ENCODE measurements around the gene IKZF2.

Gene IKZF2

DNA sequence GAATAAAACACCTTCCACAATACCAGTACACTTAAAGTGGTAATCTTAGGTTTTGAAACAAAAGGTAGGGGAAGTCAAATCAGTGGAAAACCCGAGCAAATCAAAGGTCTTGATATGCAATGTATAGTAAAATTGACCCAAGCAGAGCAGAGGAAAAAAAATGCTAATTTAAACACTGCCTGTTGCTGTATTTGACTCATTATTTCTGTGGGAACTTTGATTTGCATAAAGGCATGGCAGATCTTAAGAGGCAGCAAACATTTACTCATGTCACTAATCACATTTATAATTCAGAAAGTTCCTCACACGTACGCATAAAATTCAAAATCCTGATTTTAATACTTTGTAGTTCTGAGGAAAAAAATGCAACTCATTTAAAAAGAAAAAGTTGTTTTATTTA, 64.4 kb downstream of the IKZF2 start:
- Histone ChIP-seq H3K27me3 (ENCODE audit: control insufficient read depth, insufficient read depth, low read length) (no peaks in the 10 kb centered on the region), H3K36me3 (ENCODE audit: control insufficient read depth, insufficient read depth, low read length) (no peaks in the 10 kb centered on the region), H3K4me3 (ENCODE audit: low read length) (no peak overlapping the region), H3K9ac (ENCODE audit: low read length) (no peak overlapping the region), H3K9me3 (ENCODE audit: control insufficient read depth, low read length) (no peaks in the 10 kb centered on the region), H3K4me1 (ENCODE audit: control insufficient read depth, insufficient read depth, low read length) (no peaks in the 10 kb centered on the region)

DNA sequence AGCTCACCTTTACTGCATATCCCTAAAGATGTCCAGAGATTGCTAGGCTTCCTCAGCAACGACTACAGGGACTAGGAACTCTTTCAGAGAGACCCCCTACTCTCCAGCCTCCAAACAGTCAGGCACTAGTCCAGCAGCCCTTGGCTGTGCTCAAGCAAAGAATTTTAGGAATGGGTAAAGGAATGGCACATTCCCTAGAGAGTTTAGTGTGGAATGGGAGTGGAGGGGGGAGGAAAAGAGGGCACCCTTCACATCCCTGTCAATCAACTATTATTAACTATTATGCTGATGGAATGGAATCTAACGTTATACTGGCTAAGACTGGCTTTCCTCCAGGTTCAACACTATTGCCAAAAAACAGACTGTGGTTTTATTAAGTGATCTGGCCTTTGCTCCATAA, 64.8 kb downstream of the IKZF2 start:
- no peak overlapping the region for H3K9ac ChIP-seq (ENCODE audit: low read length)
- no peaks in the 10 kb centered on the region for H3K36me3 ChIP-seq (ENCODE audit: control insufficient read depth, insufficient read depth, low read length)
- no peaks in the 10 kb centered on the region for H3K4me1 ChIP-seq (ENCODE audit: control insufficient read depth, insufficient read depth, low read length)
- H3K4me3 ChIP-seq (ENCODE audit: low read length): no peak overlapping the region
- no peaks in the 10 kb centered on the region for H3K27me3 ChIP-seq (ENCODE audit: control insufficient read depth, insufficient read depth, low read length)
- no peaks in the 10 kb centered on the region for H3K9me3 ChIP-seq (ENCODE audit: control insufficient read depth, low read length)

DNA sequence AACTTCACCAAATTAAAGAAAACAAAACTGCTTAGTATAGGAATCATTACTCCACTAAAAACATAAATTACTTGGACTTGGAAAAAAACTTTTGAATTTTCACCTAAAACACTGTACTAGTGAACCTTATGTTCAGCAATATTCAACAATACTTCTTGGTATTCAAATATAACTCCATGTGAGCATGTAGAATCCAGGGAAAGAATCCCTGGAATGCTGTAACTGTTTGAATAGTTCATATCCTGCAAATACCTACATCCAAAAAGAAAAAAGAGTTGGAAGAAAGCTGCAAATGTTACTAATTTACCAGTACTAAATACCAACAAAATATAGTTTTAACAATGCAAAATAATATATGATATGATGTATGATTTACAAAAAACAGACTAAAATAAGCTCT, 65.4 kb downstream of the IKZF2 start:
- Histone ChIP-seq H3K4me3 (ENCODE audit: low read length) (no peak overlapping the region), H3K9ac (ENCODE audit: low read length) (no peak overlapping the region), H3K4me1 (ENCODE audit: control insufficient read depth, insufficient read depth, low read length) (no peaks in the 10 kb centered on the region), H3K36me3 (ENCODE audit: control insufficient read depth, insufficient read depth, low read length) (no peaks in the 10 kb centered on the region), H3K9me3 (ENCODE audit: control insufficient read depth, low read length) (no peaks in the 10 kb centered on the region), H3K27me3 (ENCODE audit: control insufficient read depth, insufficient read depth, low read length) (no peaks in the 10 kb centered on the region)

DNA sequence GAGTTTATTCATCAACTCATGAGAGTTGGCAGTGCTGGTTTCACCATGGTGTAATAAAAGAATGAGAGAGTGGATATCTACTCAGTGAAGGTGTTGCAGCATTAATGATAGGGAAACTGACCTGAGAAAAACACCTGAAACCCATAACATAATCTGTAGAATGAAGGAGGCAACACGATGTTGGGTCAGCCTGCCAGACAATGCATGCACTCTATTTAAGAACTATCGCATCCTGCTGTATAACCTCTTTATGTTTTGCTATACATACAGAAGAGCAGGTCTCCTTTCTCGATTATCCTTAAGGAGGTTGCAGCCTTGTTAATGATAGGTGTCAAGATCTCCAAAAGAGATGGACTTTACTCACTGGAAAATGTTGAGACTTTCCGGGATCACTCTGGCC, 65.9 kb downstream of the IKZF2 start:
- H3K36me3 ChIP-seq (ENCODE audit: control insufficient read depth, insufficient read depth, low read length): no peaks in the 10 kb centered on the region
- H3K9me3 ChIP-seq (ENCODE audit: control insufficient read depth, low read length): no peaks in the 10 kb centered on the region
- H3K27me3 ChIP-seq (ENCODE audit: control insufficient read depth, insufficient read depth, low read length): no peaks in the 10 kb centered on the region
- no peak overlapping the region for H3K9ac ChIP-seq (ENCODE audit: low read length)
- no peak overlapping the region for H3K4me3 ChIP-seq (ENCODE audit: low read length)
- no peaks in the 10 kb centered on the region for H3K4me1 ChIP-seq (ENCODE audit: control insufficient read depth, insufficient read depth, low read length)

- H3K9me3 ChIP-seq (ENCODE audit: control insufficient read depth, low read length): no peaks in the 10 kb centered on the region
- H3K9ac ChIP-seq (ENCODE audit: low read length): no peak overlapping the region
- H3K36me3 ChIP-seq (ENCODE audit: control insufficient read depth, insufficient read depth, low read length): no peaks in the 10 kb centered on the region
- H3K4me1 ChIP-seq (ENCODE audit: control insufficient read depth, insufficient read depth, low read length): no peaks in the 10 kb centered on the region
- H3K27me3 ChIP-seq (ENCODE audit: control insufficient read depth, insufficient read depth, low read length): no peaks in the 10 kb centered on the region
- no peak overlapping the region for H3K4me3 ChIP-seq (ENCODE audit: low read length)
These were observed 67.2 kb downstream of the IKZF2 start for GRCh38 chr2:213084261-213084660.

- Histone ChIP-seq H3K4me1 (ENCODE audit: control insufficient read depth, insufficient read depth, low read length) (no peaks in the 10 kb centered on the region), H3K36me3 (ENCODE audit: control insufficient read depth, insufficient read depth, low read length) (no peaks in the 10 kb centered on the region), H3K4me3 (ENCODE audit: low read length) (no peak overlapping the region), H3K27me3 (ENCODE audit: control insufficient read depth, insufficient read depth, low read length) (no peaks in the 10 kb centered on the region), H3K9me3 (ENCODE audit: control insufficient read depth, low read length) (no peaks in the 10 kb centered on the region), H3K9ac (ENCODE audit: low read length) (no peak overlapping the region)
These were observed 70.3 kb downstream of the IKZF2 start for GRCh38 chr2:213080969-213081617.

DNA sequence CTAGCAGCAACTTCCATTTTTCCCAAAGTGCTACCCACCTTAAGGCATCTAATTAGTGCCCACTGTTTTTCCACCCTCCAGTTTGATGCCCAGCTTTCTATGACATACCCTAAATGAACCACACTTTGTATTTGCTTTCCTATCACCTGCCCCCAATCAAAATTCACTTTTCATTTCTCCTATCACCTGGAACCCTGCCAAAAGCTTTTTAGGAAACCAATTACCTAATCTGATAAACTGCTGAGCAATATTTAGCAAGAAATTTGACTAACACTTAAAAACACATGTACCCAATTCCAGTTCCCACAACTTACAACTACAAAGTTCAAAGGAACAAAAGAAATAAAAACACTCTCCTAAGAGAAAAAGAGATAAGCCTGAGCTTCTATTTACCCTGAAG, 71.7 kb downstream of the IKZF2 start:
- H3K4me3 ChIP-seq (ENCODE audit: low read length): no peak overlapping the region

DNA sequence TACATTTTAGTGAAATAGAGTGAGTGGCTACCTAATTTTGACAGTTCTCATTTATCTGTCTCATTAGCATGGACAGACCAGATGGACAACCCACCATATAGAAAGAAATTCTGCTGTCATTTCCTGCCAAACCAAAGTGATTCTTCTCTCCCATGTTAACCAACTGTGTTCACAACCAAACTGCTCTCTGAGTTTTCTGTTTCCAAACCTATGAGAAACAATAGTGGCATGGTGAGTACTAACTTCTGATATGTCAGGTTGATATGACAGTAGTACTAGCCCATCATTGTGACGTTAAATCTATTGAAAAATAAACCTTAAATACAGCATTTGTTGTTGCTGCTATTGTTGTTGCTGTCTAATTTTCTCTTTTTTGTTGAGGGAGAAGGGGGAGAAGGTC, 72.7 kb downstream of the IKZF2 start:
- Histone ChIP-seq H3K36me3 (ENCODE audit: control insufficient read depth, insufficient read depth, low read length) (no peaks in the 10 kb centered on the region), H3K4me1 (ENCODE audit: control insufficient read depth, insufficient read depth, low read length) (no peaks in the 10 kb centered on the region), H3K27me3 (ENCODE audit: control insufficient read depth, insufficient read depth, low read length) (no peaks in the 10 kb centered on the region), H3K9ac (ENCODE audit: low read length) (no peak overlapping the region), H3K9me3 (ENCODE audit: control insufficient read depth, low read length) (no peaks in the 10 kb centered on the region), H3K4me3 (ENCODE audit: low read length) (no peak overlapping the region)

More for the DNA sequence above, 71.7 kb downstream of the IKZF2 start:
- Histone ChIP-seq H3K9me3 (ENCODE audit: control insufficient read depth, low read length) (no peaks in the 10 kb centered on the region), H3K27me3 (ENCODE audit: control insufficient read depth, insufficient read depth, low read length) (no peaks in the 10 kb centered on the region), H3K4me1 (ENCODE audit: control insufficient read depth, insufficient read depth, low read length) (no peaks in the 10 kb centered on the region), H3K36me3 (ENCODE audit: control insufficient read depth, insufficient read depth, low read length) (no peaks in the 10 kb centered on the region), H3K9ac (ENCODE audit: low read length) (no peak overlapping the region)

DNA sequence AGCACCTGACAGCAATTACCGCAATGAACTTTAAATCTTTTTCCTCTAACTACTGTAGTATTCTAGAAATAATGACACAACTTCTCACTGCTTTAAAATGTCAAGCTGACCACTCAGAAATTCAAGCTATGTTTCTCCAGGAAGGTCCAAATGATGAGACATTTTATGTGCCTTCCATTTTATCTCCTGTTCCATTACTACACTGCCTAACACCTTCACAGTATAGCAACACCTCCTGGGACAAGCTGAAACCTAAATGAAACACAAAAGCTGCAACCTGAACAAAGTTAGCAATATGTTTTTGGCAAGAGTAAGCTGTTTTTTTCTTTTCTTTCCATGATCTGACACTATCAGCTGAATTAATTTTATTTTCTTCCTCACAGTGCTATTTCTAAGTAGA, 81.9 kb downstream of the IKZF2 start:
- Histone ChIP-seq H3K36me3 (ENCODE audit: control insufficient read depth, insufficient read depth, low read length) (no peaks in the 10 kb centered on the region), H3K9me3 (ENCODE audit: control insufficient read depth, low read length) (no peaks in the 10 kb centered on the region), H3K9ac (ENCODE audit: low read length) (no peak overlapping the region), H3K4me1 (ENCODE audit: control insufficient read depth, insufficient read depth, low read length) (peaks cover 4% of the 10 kb centered on the region), H3K4me3 (ENCODE audit: low read length) (no peak overlapping the region), H3K27me3 (ENCODE audit: control insufficient read depth, insufficient read depth, low read length) (no peaks in the 10 kb centered on the region)

DNA sequence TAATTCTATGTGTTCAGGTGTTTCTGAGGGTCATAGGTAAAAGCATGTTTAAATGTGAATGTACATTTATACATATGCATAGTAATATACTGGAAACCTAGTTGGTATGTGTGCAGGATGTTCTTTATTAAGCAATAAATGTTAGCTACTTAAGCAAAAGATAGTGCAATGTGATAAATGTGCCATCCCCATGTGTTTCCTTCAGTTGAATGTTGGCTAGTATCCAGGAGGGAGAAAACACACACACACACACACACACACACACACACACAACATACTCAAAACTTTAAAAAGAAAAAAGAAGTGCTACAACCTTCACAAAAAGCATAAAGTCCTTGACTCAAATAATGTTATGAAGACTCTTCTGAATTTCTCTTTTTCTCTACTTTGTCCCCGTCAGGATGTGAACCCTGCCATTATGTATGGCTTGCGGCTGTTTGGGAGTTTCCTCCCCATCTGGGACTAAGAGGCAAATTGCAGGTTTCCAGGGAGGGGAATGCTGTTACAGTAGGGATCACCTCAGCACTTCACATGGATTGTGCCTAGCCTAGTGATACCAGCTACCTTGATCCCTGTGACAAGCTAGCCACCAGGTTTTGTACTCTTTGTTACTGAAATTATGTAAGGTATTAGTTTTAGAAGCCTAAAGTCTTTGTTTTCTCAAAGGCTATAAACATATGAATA, 82.6 kb downstream of the IKZF2 start:
- no peaks in the 10 kb centered on the region for H3K9me3 ChIP-seq (ENCODE audit: control insufficient read depth, low read length)
- no peak overlapping the region for H3K4me3 ChIP-seq (ENCODE audit: low read length)
- H3K4me1 ChIP-seq (ENCODE audit: control insufficient read depth, insufficient read depth, low read length): peaks cover 4% of the 10 kb centered on the region
- H3K36me3 ChIP-seq (ENCODE audit: control insufficient read depth, insufficient read depth, low read length): no peaks in the 10 kb centered on the region
- H3K27me3 ChIP-seq (ENCODE audit: control insufficient read depth, insufficient read depth, low read length): no peaks in the 10 kb centered on the region
- H3K9ac ChIP-seq (ENCODE audit: low read length): no peak overlapping the region

DNA sequence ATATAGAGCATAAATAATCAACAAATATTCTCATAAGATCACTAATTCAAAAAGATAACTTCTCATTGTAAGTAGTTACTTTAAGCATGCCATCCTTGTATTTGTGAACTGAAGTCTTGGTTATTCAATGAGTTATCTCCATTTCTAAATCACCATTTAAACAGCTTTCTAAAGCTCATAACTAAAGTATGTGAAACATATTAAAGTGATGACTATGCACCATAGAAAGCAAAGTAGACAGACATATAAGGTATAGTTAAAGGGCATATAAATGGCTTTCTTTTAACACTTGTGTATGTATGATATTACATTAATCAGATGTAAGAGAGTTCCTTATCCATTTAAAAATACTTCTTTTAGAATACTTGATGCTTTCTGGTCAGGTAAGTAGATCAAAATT, 83.5 kb downstream of the IKZF2 start:
- peaks cover 4% of the 10 kb centered on the region for H3K4me1 ChIP-seq (ENCODE audit: control insufficient read depth, insufficient read depth, low read length)
- H3K9ac ChIP-seq (ENCODE audit: low read length): no peak overlapping the region
- no peaks in the 10 kb centered on the region for H3K36me3 ChIP-seq (ENCODE audit: control insufficient read depth, insufficient read depth, low read length)
- no peak overlapping the region for H3K4me3 ChIP-seq (ENCODE audit: low read length)
- H3K27me3 ChIP-seq (ENCODE audit: control insufficient read depth, insufficient read depth, low read length): no peaks in the 10 kb centered on the region
- no peaks in the 10 kb centered on the region for H3K9me3 ChIP-seq (ENCODE audit: control insufficient read depth, low read length)

- Histone ChIP-seq H3K4me1 (ENCODE audit: control insufficient read depth, insufficient read depth, low read length) (peaks cover 4% of the 10 kb centered on the region), H3K36me3 (ENCODE audit: control insufficient read depth, insufficient read depth, low read length) (no peaks in the 10 kb centered on the region), H3K9me3 (ENCODE audit: control insufficient read depth, low read length) (no peaks in the 10 kb centered on the region), H3K27me3 (ENCODE audit: control insufficient read depth, insufficient read depth, low read length) (no peaks in the 10 kb centered on the region), H3K9ac (ENCODE audit: low read length) (no peak overlapping the region), H3K4me3 (ENCODE audit: low read length) (no peak overlapping the region)
These were observed 85.0 kb downstream of the IKZF2 start for GRCh38 chr2:213066443-213066743.

Measured in mucosa of stomach (tissue), 1 donor.